Fibroblast of lung (primary cell): ENCODE results near the gene CLDN3. TPM values are rescaled to one million over a fixed set of nuclear protein-coding genes. Genes with fewer than 3 reads are reported as not detected.

Experiments used
- DNase-seq, 2 donors: peaks; one replicate each; pipeline versions ENCODE4 v3.0.0 to v3.0.0-alpha.2; 2010; ENCODE audit warnings: low read depth in 2 of 2
- H2AFZ ChIP-seq: 2 replicates; pipeline ENCODE4 v1.5.1; 2012; ENCODE audit warnings: low read length, control low read depth, inconsistent platforms
- H3K27ac ChIP-seq: 2 replicates; pipeline ENCODE4 v1.5.1; 2011; ENCODE audit warnings: low read length, control low read depth; ENCODE audit not compliant: insufficient read depth
- H3K27me3 ChIP-seq: 2 replicates; pipeline ENCODE4 v1.5.1; 2011; ENCODE audit warnings: mild to moderate bottlenecking, low read length; ENCODE audit not compliant: control insufficient read depth, insufficient read depth
- H3K36me3 ChIP-seq: 2 replicates; pipeline ENCODE4 v1.5.1; 2011; ENCODE audit warnings: low read length; ENCODE audit not compliant: control insufficient read depth, insufficient read depth
- H3K4me1 ChIP-seq: 2 replicates; pipeline ENCODE4 v1.5.1; 2011; ENCODE audit warnings: low read length; ENCODE audit not compliant: control insufficient read depth, insufficient read depth; ENCODE audit errors: extremely low read depth
- H3K4me2 ChIP-seq: 2 replicates; pipeline ENCODE4 v1.5.1; 2011; ENCODE audit warnings: low read length, control low read depth; ENCODE audit not compliant: insufficient read depth; ENCODE audit errors: extremely low read depth
- H3K4me3 ChIP-seq, 4 experiments: fragments of 200-600 bp in 1 of 4; sonication (generic) in 1 of 4; replicated peaks in 1 of 4; 2 replicates each; pipeline ENCODE4 v1.5.1; 2011 to 2016; ENCODE audit warnings: low read length in 4 of 4, low read depth in 3 of 4, mild to moderate bottlenecking in 3 of 4, control low read depth in 2 of 4, inconsistent platforms in 1 of 4, mixed read lengths in 1 of 4; ENCODE audit not compliant: insufficient read depth in 1 of 4; ENCODE audit errors: control extremely low read depth in 1 of 4
- H3K79me2 ChIP-seq: 2 replicates; pipeline ENCODE4 v1.5.1; 2012; ENCODE audit warnings: mild to moderate bottlenecking, low read length, inconsistent platforms; ENCODE audit not compliant: control insufficient read depth, insufficient read depth
- H3K9ac ChIP-seq: 2 replicates; pipeline ENCODE4 v1.5.1; 2011; ENCODE audit warnings: mild to moderate bottlenecking, low read length, control low read depth; ENCODE audit not compliant: insufficient read depth
- H3K9me3 ChIP-seq: 2 replicates; pipeline ENCODE4 v1.5.1; 2012; ENCODE audit warnings: low read depth, low read length; ENCODE audit not compliant: control insufficient read depth, insufficient read depth
- H4K20me1 ChIP-seq: 2 replicates; pipeline ENCODE4 v1.5.1; 2011; ENCODE audit warnings: low read length; ENCODE audit not compliant: control insufficient read depth, insufficient read depth; ENCODE audit errors: extremely low read depth
- CTCF ChIP-seq, 2 donors: IDR thresholded peaks in 1 of 2; conservative IDR thresholded peaks in 1 of 2; 1 replicate in 1 of 2; 2 replicates in 1 of 2; pipeline ENCODE4 v1.5.1; 2011 to 2012; ENCODE audit warnings: low read length in 2 of 2, control low read depth in 1 of 2, inconsistent platforms in 1 of 2, low read depth in 1 of 2, mild to moderate bottlenecking in 1 of 2
- EZH2 ChIP-seq: IDR thresholded peaks from 2 replicates; pipeline ENCODE4 v1.5.1; 2012; ENCODE audit warnings: low read length, control low read depth, mild to moderate bottlenecking; ENCODE audit errors: missing control alignments
- polyA plus RNA-seq, 2 donors: library from polyadenylated mRNA; depleted of rRNA in 1 of 2; stranded (reverse) in 1 of 2; unstranded in 1 of 2; fragments of >200 nt; gene quantifications; 2 replicates each; pipeline ENCODE4 v1.2.1, GENCODE V29; 2011 to 2012; ENCODE audit warnings: missing spikeins in 1 of 2
- total RNA-seq: library from RNA; depleted of rRNA; stranded (reverse); fragments of >200 nt; gene quantifications from 2 replicates; pipeline ENCODE4 v1.2.1, GENCODE V29; 2014

The CLDN3 gene
- total and polyA plus RNA-seq, 2 donors (not counting 1 experiment from before 2014, with no cell fraction given) = not detected

GRCh38 chr7:73732397-73732796 lies 37.7 kb downstream of the CLDN3 start:
- H4K20me1 ChIP-seq = no peaks in the 10 kb centered on the region
- H3K9me3 ChIP-seq = no peaks in the 10 kb centered on the region
- H3K4me2 ChIP-seq = no peak overlapping the region
- H3K27ac ChIP-seq = no peak overlapping the region
- TF ChIP-seq CTCF (conservative IDR thresholded peaks at IDR 0.05 in 1 of 2, IDR thresholded peaks at IDR 0.05 in 1 of 2; ENCODE audit: low read depth in 1 of 2, low read length in 2 of 2) (no peak), EZH2 (no peak)
- no peaks in the 10 kb centered on the region for H3K27me3 ChIP-seq
- peaks cover 4% of the 10 kb centered on the region for H3K79me2 ChIP-seq
- H3K4me3 ChIP-seq = no peak overlapping the region
- H2AFZ ChIP-seq = no peak overlapping the region
- no peak for DNase-seq
- H3K9ac ChIP-seq = no peak overlapping the region
- peaks cover 2% of the 10 kb centered on the region for H3K36me3 ChIP-seq
- H3K4me1 ChIP-seq = peaks cover 6% of the 10 kb centered on the region

DNA sequence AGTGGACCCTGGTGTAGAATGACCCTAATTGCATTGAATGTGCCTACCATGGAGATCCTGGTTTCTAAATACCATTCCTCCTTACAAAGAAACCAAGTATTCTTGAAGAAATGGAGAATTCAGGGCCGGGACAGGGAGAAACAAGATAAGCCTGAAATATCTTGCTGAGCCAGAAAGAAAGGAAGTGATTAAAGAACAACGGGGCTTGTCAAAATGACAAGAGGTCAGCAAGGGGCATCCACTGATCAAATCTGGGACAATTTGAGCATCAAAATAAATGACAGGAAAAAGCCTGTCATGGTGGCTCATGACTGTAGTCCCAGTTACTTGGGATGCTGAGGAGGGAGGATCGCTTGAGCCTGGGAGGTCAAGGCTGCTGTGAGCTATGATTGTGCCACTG lies 39.6 kb downstream of the CLDN3 start:
- H3K9ac ChIP-seq = no peak overlapping the region

GRCh38 chr7:73728551-73728950 lies 41.5 kb downstream of the CLDN3 start:
- H3K4me1 ChIP-seq = no peaks in the 10 kb centered on the region
- no peak overlapping the region for H3K27ac ChIP-seq
- no peak overlapping the region for H2AFZ ChIP-seq
- TF ChIP-seq CTCF (conservative IDR thresholded peaks at IDR 0.05 in 1 of 2, IDR thresholded peaks at IDR 0.05 in 1 of 2; ENCODE audit: low read depth in 1 of 2, low read length in 2 of 2) = no peak
- no peak for TF ChIP-seq EZH2
- H3K4me3 ChIP-seq = no peak overlapping the region
- no peak for DNase-seq
- no peak overlapping the region for H3K9ac ChIP-seq
- no peaks in the 10 kb centered on the region for H3K9me3 ChIP-seq
- H3K36me3 ChIP-seq = no peaks in the 10 kb centered on the region
- no peaks in the 10 kb centered on the region for H3K79me2 ChIP-seq
- H4K20me1 ChIP-seq = no peaks in the 10 kb centered on the region
- no peak overlapping the region for H3K4me2 ChIP-seq
- H3K27me3 ChIP-seq = no peaks in the 10 kb centered on the region

More for the DNA sequence above, 39.6 kb downstream of the CLDN3 start:
- Histone ChIP-seq H2AFZ (no peak overlapping the region), H3K4me1 (peaks cover 6% of the 10 kb centered on the region), H3K27me3 (no peaks in the 10 kb centered on the region), H3K4me2 (no peak overlapping the region), H3K79me2 (no peaks in the 10 kb centered on the region), H3K9me3 (no peaks in the 10 kb centered on the region), H4K20me1 (no peaks in the 10 kb centered on the region), H3K36me3 (no peaks in the 10 kb centered on the region), H3K27ac (no peak overlapping the region), H3K4me3 (no peak overlapping the region)
- DNase-seq = no peak
- TF ChIP-seq EZH2 = no peak
- TF ChIP-seq CTCF (conservative IDR thresholded peaks at IDR 0.05 in 1 of 2, IDR thresholded peaks at IDR 0.05 in 1 of 2; ENCODE audit: low read depth in 1 of 2, low read length in 2 of 2) = no peak
